Activated T-cell treated with anti-CD3 and anti-CD28 coated beads, Interleukin-2, amount 50 U/mL, for 24 hours (primary cell): ENCODE data around the gene TP53BP2.

Experiments
- DNase-seq: peaks from one replicate; pipeline ENCODE4 v3.0.0-alpha.2; 2020
- H3K27ac Mint-ChIP-seq: 2 replicates; pipeline ENCODE4 v1.8.0; 2020; ENCODE audit warnings: mild to moderate bottlenecking, mixed read lengths
- H3K27me3 Mint-ChIP-seq: 2 replicates; pipeline ENCODE4 v1.8.0; 2020; ENCODE audit warnings: mixed read lengths
- H3K36me3 Mint-ChIP-seq: 2 replicates; pipeline ENCODE4 v1.8.0; 2020; ENCODE audit warnings: low read depth, mixed read lengths
- H3K4me1 Mint-ChIP-seq: 2 replicates; pipeline ENCODE4 v1.8.0; 2020; ENCODE audit warnings: low read depth, mixed read lengths
- H3K4me3 Mint-ChIP-seq: 2 replicates; pipeline ENCODE4 v1.8.0; 2020; ENCODE audit warnings: mild to moderate bottlenecking, moderate library complexity, mixed read lengths
- H3K9me3 Mint-ChIP-seq: 2 replicates; pipeline ENCODE4 v1.8.0; 2020; ENCODE audit warnings: mixed read lengths

TP53BP2 gene

DNA sequence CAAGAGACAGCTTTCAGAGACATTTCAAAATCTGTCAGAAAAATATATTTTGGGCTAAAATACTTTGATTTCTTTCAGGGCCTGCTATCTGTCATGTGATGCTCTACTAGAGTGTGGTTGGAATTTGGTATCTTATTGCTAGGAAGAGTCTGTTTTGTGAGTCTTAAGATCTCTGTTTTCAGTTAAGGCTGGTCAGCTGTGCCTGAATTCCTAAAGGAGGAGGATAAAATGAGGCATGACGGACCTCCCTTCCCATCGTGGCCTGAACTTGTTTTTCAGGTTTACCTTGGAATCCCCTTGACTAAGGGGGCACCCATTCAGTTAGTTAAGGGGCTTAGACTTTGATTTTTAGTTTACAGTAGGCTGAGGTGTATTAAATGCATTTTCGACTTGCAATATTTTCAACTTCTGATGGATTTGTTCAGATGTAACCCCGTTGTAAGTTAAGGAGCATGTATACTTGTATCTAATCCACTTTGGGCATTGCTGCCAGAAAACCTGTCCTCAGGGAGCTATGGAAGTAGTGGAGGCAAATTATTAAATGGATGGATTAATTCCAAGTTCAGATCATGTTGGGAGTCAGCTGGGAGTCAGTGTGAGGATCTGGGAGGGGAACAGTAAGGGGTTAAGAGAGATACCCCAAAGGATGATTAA, 115.1 kb downstream of the TP53BP2 start:
- H3K36me3 Mint-ChIP-seq = peaks cover 38% of the 10 kb centered on the region
- H3K4me3 Mint-ChIP-seq = no peak overlapping the region
- H3K4me1 Mint-ChIP-seq = peaks cover 56% of the 10 kb centered on the region
- DNase-seq = no peak
- H3K27ac Mint-ChIP-seq = peak overlapping the region; percentile 18
- H3K27me3 Mint-ChIP-seq = no peaks in the 10 kb centered on the region
- no peaks in the 10 kb centered on the region for H3K9me3 Mint-ChIP-seq

DNA sequence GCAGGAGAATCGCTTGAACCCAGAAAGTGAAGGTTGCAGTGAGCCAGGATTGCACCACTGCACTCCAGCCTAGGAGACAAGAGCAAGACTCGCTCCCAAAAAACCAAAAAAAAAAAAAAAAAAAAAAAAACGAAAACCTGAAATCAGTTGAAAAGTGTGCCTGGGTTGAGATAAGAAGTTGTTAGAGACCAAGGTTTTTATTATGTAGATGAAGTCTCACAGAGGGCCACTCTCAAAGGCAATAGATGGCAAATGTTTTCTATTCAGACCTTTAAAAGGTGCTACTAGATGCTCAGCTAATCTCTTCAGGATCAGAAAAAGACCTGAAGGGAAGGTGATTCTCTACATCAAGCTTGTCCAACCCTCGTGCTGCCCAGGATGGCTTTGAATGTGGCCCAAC, 115.8 kb downstream of the TP53BP2 start:
- H3K4me3 Mint-ChIP-seq = no peak overlapping the region
- no peak overlapping the region for H3K27ac Mint-ChIP-seq
- H3K9me3 Mint-ChIP-seq = no peaks in the 10 kb centered on the region
- H3K4me1 Mint-ChIP-seq = peaks cover 63% of the 10 kb centered on the region
- no peak for DNase-seq
- no peaks in the 10 kb centered on the region for H3K27me3 Mint-ChIP-seq
- H3K36me3 Mint-ChIP-seq = peaks cover 44% of the 10 kb centered on the region
